ENCODE data around the gene TBC1D22A. TPM values are rescaled to one million over a fixed set of nuclear protein-coding genes. Genes with fewer than 3 reads are reported as not detected.

Gene TBC1D22A
- total and polyA plus RNA-seq, 9 of the 15 experiments (the other 6 are each of a cell fraction or from before 2014, with no cell fraction given) = 0.20 to 11.5 (median 5.2) TPM

DNA sequence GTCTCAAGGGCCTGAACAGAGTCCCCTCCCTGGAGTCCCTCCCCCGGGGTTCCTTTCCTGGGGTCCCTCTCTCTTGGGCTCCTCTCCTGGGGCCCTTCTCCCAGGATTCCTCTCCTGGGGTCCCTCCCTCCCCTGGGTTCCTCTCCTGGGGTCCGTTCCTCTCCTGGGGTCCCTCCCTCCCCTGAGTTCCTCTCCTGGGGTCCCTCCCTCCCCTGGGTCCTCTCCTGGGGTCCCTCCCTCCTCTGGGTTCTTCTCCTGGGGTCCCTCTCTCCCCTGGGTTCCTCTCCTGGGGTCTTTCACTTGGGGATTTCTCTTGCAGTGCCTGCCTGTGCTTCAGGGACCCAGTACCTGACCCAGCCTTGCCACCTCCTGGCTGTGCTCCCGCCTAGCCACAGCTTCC, 386.1 kb downstream of the TBC1D22A start:
- H3K9me1 ChIP-seq (ENCODE audit: control insufficient read depth, insufficient read depth, low read length) = no peaks in the 10 kb centered on the region
- WGBS (ENCODE audit: insufficient coverage, low coverage, missing lambda C conversion rate) = 0% methylated on average over 1 of the region's 3 CpGs
- POLR2A ChIA-PET = no interaction called here
- peaks cover 0 to 3% of the 10 kb centered on the region in 2 experiments; a peak in 2 of 5 replicates for H3K4me1 ChIP-seq (replicated peaks in 1 of 2; ENCODE audit: control insufficient read depth in 2 of 2, insufficient read depth in 2 of 2, low read length in 2 of 2)
- DNase-seq (ENCODE audit: extremely low read depth in 1 of 4, low spot score in 3 of 4) (no peak), FAIRE-seq (no peak), ATAC-seq (no peak)
- H3K4me2 ChIP-seq (ENCODE audit: insufficient read depth, low read length) = no peak overlapping the region
- H3K27ac ChIP-seq (ENCODE audit: extremely low read depth, low read depth, low read length) = no peak overlapping the region
- no peak overlapping the region for H3K4me3 ChIP-seq
- intact Hi-C loops (cut with micrococcal nuclease) = no loop called here
- H4K20me1 ChIP-seq (replicated peaks; ENCODE audit: control insufficient read depth, insufficient read depth, low read length) = peaks cover 6% of the 10 kb centered on the region; the same call in 1 of the 2 replicates
- no peaks in the 10 kb centered on the region for H3K27me3 ChIP-seq (ENCODE audit: control insufficient read depth in 2 of 2, insufficient read depth in 2 of 2, low read length in 2 of 2)
- no TSS peak for BruUV-seq (replicated peaks)
- H2AFZ ChIP-seq (ENCODE audit: low read depth, low read length) = no peak overlapping the region
- no peaks in the 10 kb centered on the region for H3K79me2 ChIP-seq (ENCODE audit: control insufficient read depth, insufficient read depth, low read length)
- H3K9ac ChIP-seq (ENCODE audit: insufficient read depth in 1 of 2, low read depth in 2 of 2, low read length in 2 of 2) = no peak overlapping the region; a peak in 1 of 4 replicates
- in situ Hi-C loops (cut with MboI) = no loop called here
- H3K9me3 ChIP-seq (replicated peaks; ENCODE audit: control insufficient read depth, insufficient read depth, low read depth, low read length) = no peaks in the 10 kb centered on the region
- no peaks in the 10 kb centered on the region for H3K36me3 ChIP-seq (ENCODE audit: control insufficient read depth, insufficient read depth, low read length)
- CTCF ChIA-PET (ENCODE audit: low intra/inter-chr PET ratio) = no interaction called here
- TF ChIP-seq ZNF124 (CRISPR knock-in tag; IDR thresholded peaks at IDR 0.05) = no peak
- TF ChIP-seq ZNF316 (IDR thresholded peaks at IDR 0.05) = no peak
- TF ChIP-seq, protein P1, sequence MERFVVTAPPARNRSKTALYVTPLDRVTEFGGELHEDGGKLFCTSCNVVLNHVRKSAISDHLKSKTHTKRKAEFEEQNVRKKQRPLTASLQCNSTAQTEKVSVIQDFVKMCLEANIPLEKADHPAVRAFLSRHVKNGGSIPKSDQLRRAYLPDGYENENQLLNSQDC (CRISPR knock-in tag; IDR thresholded peaks at IDR 0.05) = no peak
- TF ChIP-seq, protein P2, sequence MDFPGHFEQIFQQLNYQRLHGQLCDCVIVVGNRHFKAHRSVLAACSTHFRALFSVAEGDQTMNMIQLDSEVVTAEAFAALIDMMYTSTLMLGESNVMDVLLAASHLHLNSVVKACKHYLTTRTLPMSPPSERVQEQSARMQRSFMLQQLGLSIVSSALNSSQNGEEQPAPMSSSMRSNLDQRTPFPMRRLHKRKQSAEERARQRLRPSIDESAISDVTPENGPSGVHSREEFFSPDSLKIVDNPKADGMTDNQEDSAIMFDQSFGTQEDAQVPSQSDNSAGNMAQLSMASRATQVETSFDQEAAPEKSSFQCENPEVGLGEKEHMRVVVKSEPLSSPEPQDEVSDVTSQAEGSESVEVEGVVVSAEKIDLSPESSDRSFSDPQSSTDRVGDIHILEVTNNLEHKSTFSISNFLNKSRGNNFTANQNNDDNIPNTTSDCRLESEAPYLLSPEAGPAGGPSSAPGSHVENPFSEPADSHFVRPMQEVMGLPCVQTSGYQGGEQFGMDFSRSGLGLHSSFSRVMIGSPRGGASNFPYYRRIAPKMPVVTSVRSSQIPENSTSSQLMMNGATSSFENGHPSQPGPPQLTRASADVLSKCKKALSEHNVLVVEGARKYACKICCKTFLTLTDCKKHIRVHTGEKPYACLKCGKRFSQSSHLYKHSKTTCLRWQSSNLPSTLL (IDR thresholded peaks at IDR 0.05) = no peak
- TF ChIP-seq, protein P3, sequence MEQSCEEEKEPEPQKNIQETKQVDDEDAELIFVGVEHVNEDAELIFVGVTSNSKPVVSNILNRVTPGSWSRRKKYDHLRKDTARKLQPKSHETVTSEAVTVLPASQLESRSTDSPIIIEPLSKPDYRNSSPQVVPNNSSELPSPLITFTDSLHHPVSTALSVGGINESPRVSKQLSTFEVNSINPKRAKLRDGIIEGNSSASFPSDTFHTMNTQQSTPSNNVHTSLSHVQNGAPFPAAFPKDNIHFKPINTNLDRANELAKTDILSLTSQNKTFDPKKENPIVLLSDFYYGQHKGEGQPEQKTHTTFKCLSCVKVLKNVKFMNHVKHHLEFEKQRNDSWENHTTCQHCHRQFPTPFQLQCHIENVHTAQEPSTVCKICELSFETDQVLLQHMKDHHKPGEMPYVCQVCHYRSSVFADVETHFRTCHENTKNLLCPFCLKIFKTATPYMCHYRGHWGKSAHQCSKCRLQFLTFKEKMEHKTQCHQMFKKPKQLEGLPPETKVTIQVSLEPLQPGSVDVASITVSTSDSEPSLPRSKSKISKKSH (CRISPR knock-in tag; IDR thresholded peaks at IDR 0.05) = no peak
- no peak for TF ChIP-seq C11orf30 (IDR thresholded peaks at IDR 0.05; ENCODE audit: low read depth)
- no peak for TF ChIP-seq TBL1XR1 (IDR thresholded peaks at IDR 0.05; ENCODE audit: low read length in 2 of 2)
- TF ChIP-seq ZNF3 (CRISPR knock-in tag; IDR thresholded peaks at IDR 0.05) = no peak
- no peak for TF ChIP-seq ILF3 (IDR thresholded peaks at IDR 0.05; ENCODE audit: borderline replicate concordance)
- no peak for TF ChIP-seq MAZ (CRISPR knock-in tag; conservative IDR thresholded peaks at IDR 0.05 in 1 of 2, IDR thresholded peaks at IDR 0.05 in 1 of 2)
- TF ChIP-seq ADNP (tag; IDR thresholded peaks at IDR 0.05) = no peak
- TF ChIP-seq SMARCB1 (IDR thresholded peaks at IDR 0.05; ENCODE audit: insufficient read length, low read depth) = no peak
- no peak for TF ChIP-seq SMARCE1 (IDR thresholded peaks at IDR 0.05)
- no peak for TF ChIP-seq EWSR1 (IDR thresholded peaks at IDR 0.05; ENCODE audit: borderline replicate concordance, low read depth, partially characterized antibody)
- TF ChIP-seq, protein P4, sequence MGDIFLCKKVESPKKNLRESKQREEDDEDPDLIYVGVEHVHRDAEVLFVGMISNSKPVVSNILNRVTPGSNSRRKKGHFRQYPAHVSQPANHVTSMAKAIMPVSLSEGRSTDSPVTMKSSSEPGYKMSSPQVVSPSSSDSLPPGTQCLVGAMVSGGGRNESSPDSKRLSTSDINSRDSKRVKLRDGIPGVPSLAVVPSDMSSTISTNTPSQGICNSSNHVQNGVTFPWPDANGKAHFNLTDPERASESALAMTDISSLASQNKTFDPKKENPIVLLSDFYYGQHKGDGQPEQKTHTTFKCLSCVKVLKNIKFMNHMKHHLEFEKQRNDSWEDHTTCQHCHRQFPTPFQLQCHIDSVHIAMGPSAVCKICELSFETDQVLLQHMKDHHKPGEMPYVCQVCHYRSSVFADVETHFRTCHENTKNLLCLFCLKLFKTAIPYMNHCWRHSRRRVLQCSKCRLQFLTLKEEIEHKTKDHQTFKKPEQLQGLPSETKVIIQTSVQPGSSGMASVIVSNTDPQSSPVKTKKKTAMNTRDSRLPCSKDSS (IDR thresholded peaks at IDR 0.05; ENCODE audit: low read depth, partially characterized antibody) = no peak
- TF ChIP-seq PTTG1 (tag; IDR thresholded peaks at IDR 0.05; ENCODE audit: low read depth) = no peak
- no peak for TF ChIP-seq CCAR2 (IDR thresholded peaks at IDR 0.05; ENCODE audit: low read depth, low read length)
- TF ChIP-seq TCF7 (IDR thresholded peaks at IDR 0.05; ENCODE audit: borderline replicate concordance) = no peak

Data from K562 (cell line).